ENCODE results near the gene SOX9. TPM values are rescaled to one million over a fixed set of nuclear protein-coding genes. Genes with fewer than 3 reads are reported as not detected.

Gene SOX9
- total RNA-seq, 1 donor from 2014 or later: 6.3 TPM

DNA sequence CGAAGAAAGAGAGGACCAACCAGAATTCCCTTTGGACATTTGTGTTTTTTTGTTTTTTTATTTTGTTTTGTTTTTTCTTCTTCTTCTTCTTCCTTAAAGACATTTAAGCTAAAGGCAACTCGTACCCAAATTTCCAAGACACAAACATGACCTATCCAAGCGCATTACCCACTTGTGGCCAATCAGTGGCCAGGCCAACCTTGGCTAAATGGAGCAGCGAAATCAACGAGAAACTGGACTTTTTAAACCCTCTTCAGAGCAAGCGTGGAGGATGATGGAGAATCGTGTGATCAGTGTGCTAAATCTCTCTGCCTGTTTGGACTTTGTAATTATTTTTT lies 3.6 kb downstream of the SOX9 start:
- H3K36me3 ChIP-seq (ENCODE audit: control insufficient read depth in 3 of 3, insufficient read depth in 3 of 3, low read length in 3 of 3): peaks cover 0 to 12% (median 3%) of the 10 kb centered on the region in 3 donors
- peak overlapping the region in 1 of 3 donors; percentile 57 for H3K9ac ChIP-seq (ENCODE audit: low read depth in 1 of 3, low read length in 3 of 3)
- peaks cover 10 to 31% (median 26%) of the 10 kb centered on the region in 3 donors for H3K4me1 ChIP-seq (ENCODE audit: control insufficient read depth in 3 of 3, insufficient read depth in 3 of 3, low read length in 3 of 3)
- H3K4me3 ChIP-seq (ENCODE audit: low read length in 3 of 3): no peak overlapping the region
- no peak overlapping the region for H3K27ac ChIP-seq (ENCODE audit: low read depth, low read length)
- peaks cover 5 to 10% (median 8%) of the 10 kb centered on the region in 3 donors for H3K27me3 ChIP-seq (ENCODE audit: control insufficient read depth in 3 of 3, insufficient read depth in 3 of 3, low read length in 3 of 3)
- no peaks in the 10 kb centered on the region for H3K9me3 ChIP-seq (ENCODE audit: control insufficient read depth in 3 of 3, low read length in 3 of 3)

DNA sequence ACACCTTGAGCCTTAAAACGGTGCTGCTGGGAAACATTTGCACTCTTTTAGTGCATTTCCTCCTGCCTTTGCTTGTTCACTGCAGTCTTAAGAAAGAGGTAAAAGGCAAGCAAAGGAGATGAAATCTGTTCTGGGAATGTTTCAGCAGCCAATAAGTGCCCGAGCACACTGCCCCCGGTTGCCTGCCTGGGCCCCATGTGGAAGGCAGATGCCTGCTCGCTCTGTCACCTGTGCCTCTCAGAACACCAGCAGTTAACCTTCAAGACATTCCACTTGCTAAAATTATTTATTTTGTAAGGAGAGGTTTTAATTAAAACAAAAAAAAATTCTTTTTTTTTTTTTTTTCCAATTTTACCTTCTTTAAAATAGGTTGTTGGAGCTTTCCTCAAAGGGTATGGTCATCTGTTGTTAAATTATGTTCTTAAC lies 4.4 kb downstream of the SOX9 start:
- Histone ChIP-seq H3K4me1 (ENCODE audit: control insufficient read depth in 3 of 3, insufficient read depth in 3 of 3, low read length in 3 of 3) (peaks cover 4 to 25% (median 24%) of the 10 kb centered on the region in 3 donors), H3K9me3 (ENCODE audit: control insufficient read depth in 3 of 3, low read length in 3 of 3) (no peaks in the 10 kb centered on the region), H3K9ac (ENCODE audit: low read depth in 1 of 3, low read length in 3 of 3) (peak overlapping the region in 1 of 3 donors; percentile 33), H3K27me3 (ENCODE audit: control insufficient read depth in 3 of 3, insufficient read depth in 3 of 3, low read length in 3 of 3) (peaks cover 0 to 5% (median 5%) of the 10 kb centered on the region in 3 donors), H3K4me3 (ENCODE audit: low read length in 3 of 3) (no peak overlapping the region), H3K27ac (ENCODE audit: low read depth, low read length) (no peak overlapping the region), H3K36me3 (ENCODE audit: control insufficient read depth in 3 of 3, insufficient read depth in 3 of 3, low read length in 3 of 3) (peaks cover 0 to 12% (median 3%) of the 10 kb centered on the region in 3 donors)

DNA sequence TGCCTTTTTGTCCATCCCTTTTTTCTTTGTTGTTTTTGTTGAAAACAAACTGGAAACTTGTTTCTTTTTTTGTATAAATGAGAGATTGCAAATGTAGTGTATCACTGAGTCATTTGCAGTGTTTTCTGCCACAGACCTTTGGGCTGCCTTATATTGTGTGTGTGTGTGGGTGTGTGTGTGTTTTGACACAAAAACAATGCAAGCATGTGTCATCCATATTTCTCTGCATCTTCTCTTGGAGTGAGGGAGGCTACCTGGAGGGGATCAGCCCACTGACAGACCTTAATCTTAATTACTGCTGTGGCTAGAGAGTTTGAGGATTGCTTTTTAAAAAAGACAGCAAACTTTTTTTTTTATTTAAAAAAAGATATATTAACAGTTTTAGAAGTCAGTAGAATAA lies 4.9 kb downstream of the SOX9 start:
- H3K9me3 ChIP-seq (ENCODE audit: control insufficient read depth in 3 of 3, low read length in 3 of 3): no peaks in the 10 kb centered on the region
- H3K4me3 ChIP-seq (ENCODE audit: low read length in 3 of 3): no peak overlapping the region
- no peak overlapping the region for H3K9ac ChIP-seq (ENCODE audit: low read depth in 1 of 3, low read length in 3 of 3)
- peaks cover 0 to 5% (median 5%) of the 10 kb centered on the region in 3 donors for H3K27me3 ChIP-seq (ENCODE audit: control insufficient read depth in 3 of 3, insufficient read depth in 3 of 3, low read length in 3 of 3)
- peaks cover 4 to 24% (median 24%) of the 10 kb centered on the region in 3 donors for H3K4me1 ChIP-seq (ENCODE audit: control insufficient read depth in 3 of 3, insufficient read depth in 3 of 3, low read length in 3 of 3)
- peaks cover 0 to 12% (median 3%) of the 10 kb centered on the region in 3 donors for H3K36me3 ChIP-seq (ENCODE audit: control insufficient read depth in 3 of 3, insufficient read depth in 3 of 3, low read length in 3 of 3)
- H3K27ac ChIP-seq (ENCODE audit: low read depth, low read length): no peak overlapping the region

DNA sequence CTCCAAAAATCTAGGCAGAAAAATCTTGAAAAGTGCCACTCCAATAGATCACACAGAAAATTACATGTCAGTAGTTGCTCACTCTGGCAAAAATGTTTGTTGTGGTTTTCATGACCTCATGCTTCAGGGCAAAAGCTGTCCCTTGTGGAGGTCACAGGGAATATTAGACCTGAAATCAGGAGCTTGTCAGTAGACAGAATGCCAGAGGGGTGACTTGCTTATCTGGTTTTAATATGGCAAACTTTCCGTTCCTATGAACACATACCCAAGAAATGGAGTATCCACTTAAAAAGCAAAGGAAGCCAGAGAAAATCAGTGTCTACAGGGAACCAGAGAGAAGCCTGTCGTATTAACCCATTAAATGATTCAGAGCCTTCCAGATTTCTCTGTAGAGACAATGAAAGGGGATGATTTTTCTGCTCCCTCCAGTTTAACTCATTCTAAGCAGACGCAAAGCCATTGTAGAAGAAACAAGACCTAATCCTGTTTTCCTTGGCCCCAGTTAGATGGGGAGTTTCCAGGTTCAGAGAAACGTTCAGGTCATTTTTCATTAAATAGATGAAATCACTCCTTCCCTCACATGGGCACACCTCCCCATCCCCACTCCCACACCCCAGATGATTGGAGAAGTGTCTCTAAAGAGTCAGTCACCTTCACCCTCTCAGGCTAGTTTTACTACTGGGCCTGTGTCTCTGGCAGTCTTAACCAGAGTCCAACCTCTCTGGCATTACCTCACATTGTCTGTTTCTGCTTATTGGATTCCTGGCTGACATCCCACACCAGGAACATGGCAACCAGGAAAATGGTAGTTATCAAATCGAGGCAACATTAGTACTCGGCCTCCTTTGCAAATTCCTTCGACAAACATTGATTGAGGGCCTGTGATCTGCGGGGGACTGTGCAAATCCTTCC lies 6.0 kb downstream of the SOX9 start:
- Histone ChIP-seq H3K4me1 (ENCODE audit: control insufficient read depth in 3 of 3, insufficient read depth in 3 of 3, low read length in 3 of 3) (peaks cover 4 to 21% (median 20%) of the 10 kb centered on the region in 3 donors), H3K9me3 (ENCODE audit: control insufficient read depth in 3 of 3, low read length in 3 of 3) (no peaks in the 10 kb centered on the region), H3K27ac (ENCODE audit: low read depth, low read length) (peak overlapping the region; percentile 47), H3K9ac (ENCODE audit: low read depth in 1 of 3, low read length in 3 of 3) (no peak overlapping the region), H3K27me3 (ENCODE audit: control insufficient read depth in 3 of 3, insufficient read depth in 3 of 3, low read length in 3 of 3) (peaks cover 0 to 5% (median 2%) of the 10 kb centered on the region in 3 donors), H3K4me3 (ENCODE audit: low read length in 3 of 3) (no peak overlapping the region), H3K36me3 (ENCODE audit: control insufficient read depth in 3 of 3, insufficient read depth in 3 of 3, low read length in 3 of 3) (peaks cover 0 to 12% (median 3%) of the 10 kb centered on the region in 3 donors)

DNA sequence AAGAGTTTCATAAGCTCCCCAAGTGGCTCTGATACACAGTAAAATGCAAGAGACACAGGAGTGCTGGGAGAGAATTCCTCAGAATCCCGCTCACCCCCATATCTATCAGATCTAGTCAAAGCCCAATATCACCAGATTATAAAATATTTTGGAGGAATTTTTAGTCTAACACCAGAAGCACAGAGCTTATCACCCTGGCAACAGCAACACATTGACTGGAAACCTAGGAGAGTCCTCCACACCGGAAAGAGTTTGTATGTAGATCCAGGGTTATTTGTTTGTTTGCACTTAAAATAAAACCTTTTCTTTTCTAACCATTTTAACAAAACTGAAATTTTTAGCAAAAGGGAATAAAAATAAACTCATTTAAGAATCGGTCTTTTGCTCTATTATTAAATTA lies 7.2 kb downstream of the SOX9 start:
- Histone ChIP-seq H3K36me3 (ENCODE audit: control insufficient read depth in 3 of 3, insufficient read depth in 3 of 3, low read length in 3 of 3) (peaks cover 0 to 7% (median 3%) of the 10 kb centered on the region in 3 donors), H3K9me3 (ENCODE audit: control insufficient read depth in 3 of 3, low read length in 3 of 3) (no peaks in the 10 kb centered on the region), H3K27me3 (ENCODE audit: control insufficient read depth in 3 of 3, insufficient read depth in 3 of 3, low read length in 3 of 3) (peaks cover 0 to 5% (median 2%) of the 10 kb centered on the region in 3 donors), H3K9ac (ENCODE audit: low read depth in 1 of 3, low read length in 3 of 3) (no peak overlapping the region), H3K4me1 (ENCODE audit: control insufficient read depth in 3 of 3, insufficient read depth in 3 of 3, low read length in 3 of 3) (peaks cover 0 to 13% (median 11%) of the 10 kb centered on the region in 3 donors), H3K4me3 (ENCODE audit: low read length in 3 of 3) (no peak overlapping the region), H3K27ac (ENCODE audit: low read depth, low read length) (no peak overlapping the region)

DNA sequence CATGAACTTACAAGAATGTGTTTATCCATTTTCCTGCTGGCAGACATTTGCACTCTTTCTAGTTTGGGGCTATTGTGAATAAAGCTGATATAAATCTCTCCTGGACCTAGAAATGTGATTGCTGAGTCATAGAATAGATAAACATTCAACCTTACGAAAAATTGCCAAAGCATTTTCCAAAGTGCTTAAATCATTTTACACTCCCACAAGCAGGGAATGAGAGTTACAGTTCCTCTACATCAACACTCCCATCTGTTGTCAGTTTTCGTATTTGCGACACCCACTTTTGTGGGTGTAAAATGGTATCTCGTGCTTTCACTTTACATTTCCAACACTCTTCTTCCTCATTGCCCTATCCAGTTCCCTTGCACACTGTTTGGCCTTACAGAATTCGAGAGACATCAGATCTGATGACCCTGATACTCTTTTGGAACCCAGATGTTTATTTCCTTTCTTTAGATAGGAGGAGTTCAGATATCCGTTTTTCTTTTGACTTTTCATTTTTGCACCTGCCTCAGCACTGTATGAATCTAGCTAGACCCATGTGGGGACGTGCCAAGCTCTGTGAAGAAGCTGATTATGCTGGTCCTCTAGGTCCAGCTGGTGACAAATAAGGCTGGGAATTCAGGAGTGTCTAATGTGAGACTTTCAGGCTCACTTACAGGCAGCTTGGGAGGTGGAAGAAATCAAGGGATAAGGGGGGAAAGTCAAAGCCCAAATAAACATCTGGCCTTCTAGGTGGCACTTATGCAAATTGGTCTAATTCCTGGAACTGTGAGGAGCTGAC lies 14.0 kb downstream of the SOX9 start:
- Histone ChIP-seq H3K27ac (ENCODE audit: low read depth, low read length) (no peak overlapping the region), H3K9ac (ENCODE audit: low read depth in 1 of 3, low read length in 3 of 3) (no peak overlapping the region), H3K4me3 (ENCODE audit: low read length in 3 of 3) (no peak overlapping the region), H3K4me1 (ENCODE audit: control insufficient read depth in 3 of 3, insufficient read depth in 3 of 3, low read length in 3 of 3) (no peaks in the 10 kb centered on the region), H3K9me3 (ENCODE audit: control insufficient read depth in 3 of 3, low read length in 3 of 3) (no peaks in the 10 kb centered on the region), H3K36me3 (ENCODE audit: control insufficient read depth in 3 of 3, insufficient read depth in 3 of 3, low read length in 3 of 3) (no peaks in the 10 kb centered on the region), H3K27me3 (ENCODE audit: control insufficient read depth in 3 of 3, insufficient read depth in 3 of 3, low read length in 3 of 3) (no peaks in the 10 kb centered on the region)

DNA sequence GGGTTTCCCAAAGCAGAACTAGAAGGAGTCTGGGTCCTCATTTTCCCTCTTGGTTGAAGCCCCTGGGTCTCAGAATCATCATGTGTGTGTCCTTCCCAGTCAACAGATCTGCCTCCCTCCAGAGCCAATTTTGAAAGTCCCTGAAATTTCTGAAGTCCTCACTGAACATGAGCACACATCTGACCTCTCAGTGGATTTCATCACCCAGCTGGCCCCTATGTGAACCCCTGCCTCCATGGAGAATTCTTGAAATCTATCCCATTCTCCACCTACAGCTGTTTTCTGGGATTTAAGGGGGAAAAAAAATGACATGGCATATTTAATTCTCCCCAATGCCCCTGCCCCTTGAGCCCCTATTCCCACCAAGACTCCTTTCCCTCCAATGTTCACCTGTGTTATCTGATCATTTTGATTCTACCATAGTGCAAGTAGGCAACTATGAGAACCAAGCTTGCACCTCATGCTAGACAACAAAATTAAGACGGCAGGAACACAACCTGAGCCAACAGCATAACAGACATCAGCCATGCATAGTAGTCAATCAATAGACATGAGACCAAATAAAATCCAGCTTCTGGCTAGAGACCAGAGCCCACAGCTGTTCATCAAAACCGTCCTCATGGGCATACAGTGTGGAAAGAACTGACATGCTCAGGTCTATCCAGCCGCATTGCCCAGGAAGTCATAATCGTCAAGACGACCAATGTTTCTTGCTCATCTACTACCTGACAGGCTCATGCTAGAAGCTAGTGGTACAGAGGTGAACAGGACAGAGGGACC lies 14.9 kb downstream of the SOX9 start:
- peaks cover 0 to 4% (median 0%) of the 10 kb centered on the region in 3 donors for H3K27me3 ChIP-seq (ENCODE audit: control insufficient read depth in 3 of 3, insufficient read depth in 3 of 3, low read length in 3 of 3)
- no peak overlapping the region for H3K27ac ChIP-seq (ENCODE audit: low read depth, low read length)

DNA sequence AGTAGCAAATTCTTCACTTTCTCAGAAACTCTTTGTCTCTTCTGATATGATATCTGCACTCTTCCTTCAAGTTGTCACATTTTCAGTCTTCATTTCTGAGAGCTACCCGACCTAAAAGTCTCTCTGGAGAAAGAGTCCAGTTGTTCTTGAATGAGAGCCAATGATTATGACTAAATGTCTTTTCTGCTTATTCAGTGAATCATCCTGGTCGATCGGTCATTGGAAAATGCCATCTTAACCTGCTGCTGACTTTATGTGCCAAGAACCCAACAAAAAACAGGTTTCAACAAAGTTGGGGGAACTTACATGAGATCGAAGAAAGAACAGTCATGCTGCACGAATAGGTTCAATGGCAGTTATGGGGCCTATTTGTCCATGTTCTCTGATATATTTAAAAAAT lies 15.9 kb downstream of the SOX9 start:
- no peaks in the 10 kb centered on the region for H3K36me3 ChIP-seq (ENCODE audit: control insufficient read depth in 3 of 3, insufficient read depth in 3 of 3, low read length in 3 of 3)
- H3K9ac ChIP-seq (ENCODE audit: low read depth in 1 of 3, low read length in 3 of 3): no peak overlapping the region
- H3K9me3 ChIP-seq (ENCODE audit: control insufficient read depth in 3 of 3, low read length in 3 of 3): no peaks in the 10 kb centered on the region
- no peak overlapping the region for H3K4me3 ChIP-seq (ENCODE audit: low read length in 3 of 3)
- H3K27ac ChIP-seq (ENCODE audit: low read depth, low read length): no peak overlapping the region
- H3K27me3 ChIP-seq (ENCODE audit: control insufficient read depth in 3 of 3, insufficient read depth in 3 of 3, low read length in 3 of 3): peaks cover 0 to 4% (median 0%) of the 10 kb centered on the region in 3 donors
- no peaks in the 10 kb centered on the region for H3K4me1 ChIP-seq (ENCODE audit: control insufficient read depth in 3 of 3, insufficient read depth in 3 of 3, low read length in 3 of 3)

More for the DNA sequence above, 14.9 kb downstream of the SOX9 start:
- Histone ChIP-seq H3K9ac (ENCODE audit: low read depth in 1 of 3, low read length in 3 of 3) (no peak overlapping the region), H3K4me3 (ENCODE audit: low read length in 3 of 3) (no peak overlapping the region), H3K9me3 (ENCODE audit: control insufficient read depth in 3 of 3, low read length in 3 of 3) (no peaks in the 10 kb centered on the region), H3K4me1 (ENCODE audit: control insufficient read depth in 3 of 3, insufficient read depth in 3 of 3, low read length in 3 of 3) (no peaks in the 10 kb centered on the region), H3K36me3 (ENCODE audit: control insufficient read depth in 3 of 3, insufficient read depth in 3 of 3, low read length in 3 of 3) (no peaks in the 10 kb centered on the region)

DNA sequence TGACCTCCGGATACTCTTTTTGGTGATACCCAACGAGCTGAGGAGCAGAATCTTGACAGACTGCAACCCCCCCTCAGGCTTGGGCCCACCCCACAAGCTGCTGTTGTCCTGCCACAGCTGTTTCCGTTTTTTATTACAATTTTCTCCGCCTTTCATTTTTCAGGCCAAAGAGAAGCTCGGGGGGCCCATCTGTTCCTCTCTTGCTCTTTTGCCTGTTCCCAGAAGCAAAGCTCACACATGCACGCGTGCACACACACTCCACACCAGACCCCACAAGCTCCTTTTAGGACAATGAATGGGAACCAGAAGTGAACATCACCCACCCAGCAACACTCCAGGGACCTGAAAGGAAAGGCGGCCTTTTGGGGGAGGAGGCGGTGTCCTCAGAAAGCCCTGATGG lies 16.3 kb downstream of the SOX9 start:
- H3K27ac ChIP-seq (ENCODE audit: low read depth, low read length): no peak overlapping the region
- peaks cover 0 to 4% (median 0%) of the 10 kb centered on the region in 3 donors for H3K27me3 ChIP-seq (ENCODE audit: control insufficient read depth in 3 of 3, insufficient read depth in 3 of 3, low read length in 3 of 3)
- H3K4me3 ChIP-seq (ENCODE audit: low read length in 3 of 3): no peak overlapping the region
- no peaks in the 10 kb centered on the region for H3K36me3 ChIP-seq (ENCODE audit: control insufficient read depth in 3 of 3, insufficient read depth in 3 of 3, low read length in 3 of 3)
- no peaks in the 10 kb centered on the region for H3K9me3 ChIP-seq (ENCODE audit: control insufficient read depth in 3 of 3, low read length in 3 of 3)
- no peaks in the 10 kb centered on the region for H3K4me1 ChIP-seq (ENCODE audit: control insufficient read depth in 3 of 3, insufficient read depth in 3 of 3, low read length in 3 of 3)
- no peak overlapping the region for H3K9ac ChIP-seq (ENCODE audit: low read depth in 1 of 3, low read length in 3 of 3)
